ENCODE data around the gene MYH15. TPM values are rescaled to one million over a fixed set of nuclear protein-coding genes. Genes with fewer than 3 reads are reported as not detected.

MYH15 gene
- total RNA-seq, 1 experiment from 2014 or later, result 0.09 TPM

DNA sequence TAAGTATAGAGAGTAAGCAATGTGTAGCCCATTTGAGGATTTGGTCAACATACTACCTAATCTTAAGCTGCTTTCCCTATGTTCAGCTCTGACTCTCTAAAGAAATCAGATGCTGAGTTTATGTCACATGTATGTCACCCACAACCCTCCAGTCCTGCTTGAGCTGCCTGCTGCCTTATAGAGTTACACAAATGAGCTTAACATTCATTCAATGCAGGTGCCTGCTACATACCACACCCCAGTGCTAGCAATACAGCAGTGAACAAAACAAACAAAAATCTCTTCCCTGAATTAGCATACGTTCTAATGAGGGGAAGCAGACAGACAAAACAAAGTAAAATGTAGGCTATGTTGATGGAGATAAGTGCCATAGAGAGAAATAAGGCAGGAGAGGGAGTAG is 121.0 kb downstream of the MYH15 start (continued):
- TF ChIP-seq, protein P1, sequence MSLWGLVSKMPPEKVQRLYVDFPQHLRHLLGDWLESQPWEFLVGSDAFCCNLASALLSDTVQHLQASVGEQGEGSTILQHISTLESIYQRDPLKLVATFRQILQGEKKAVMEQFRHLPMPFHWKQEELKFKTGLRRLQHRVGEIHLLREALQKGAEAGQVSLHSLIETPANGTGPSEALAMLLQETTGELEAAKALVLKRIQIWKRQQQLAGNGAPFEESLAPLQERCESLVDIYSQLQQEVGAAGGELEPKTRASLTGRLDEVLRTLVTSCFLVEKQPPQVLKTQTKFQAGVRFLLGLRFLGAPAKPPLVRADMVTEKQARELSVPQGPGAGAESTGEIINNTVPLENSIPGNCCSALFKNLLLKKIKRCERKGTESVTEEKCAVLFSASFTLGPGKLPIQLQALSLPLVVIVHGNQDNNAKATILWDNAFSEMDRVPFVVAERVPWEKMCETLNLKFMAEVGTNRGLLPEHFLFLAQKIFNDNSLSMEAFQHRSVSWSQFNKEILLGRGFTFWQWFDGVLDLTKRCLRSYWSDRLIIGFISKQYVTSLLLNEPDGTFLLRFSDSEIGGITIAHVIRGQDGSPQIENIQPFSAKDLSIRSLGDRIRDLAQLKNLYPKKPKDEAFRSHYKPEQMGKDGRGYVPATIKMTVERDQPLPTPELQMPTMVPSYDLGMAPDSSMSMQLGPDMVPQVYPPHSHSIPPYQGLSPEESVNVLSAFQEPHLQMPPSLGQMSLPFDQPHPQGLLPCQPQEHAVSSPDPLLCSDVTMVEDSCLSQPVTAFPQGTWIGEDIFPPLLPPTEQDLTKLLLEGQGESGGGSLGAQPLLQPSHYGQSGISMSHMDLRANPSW (CRISPR knock-in tag; conservative IDR thresholded peaks at IDR 0.05; ENCODE audit: low read depth), result no peak
- TF ChIP-seq ZNF416 (CRISPR knock-in tag; IDR thresholded peaks at IDR 0.05), result no peak
- no peak for TF ChIP-seq ZNF317 (CRISPR knock-in tag; IDR thresholded peaks at IDR 0.05; ENCODE audit: borderline replicate concordance, low read depth)
- TF ChIP-seq, protein P2, sequence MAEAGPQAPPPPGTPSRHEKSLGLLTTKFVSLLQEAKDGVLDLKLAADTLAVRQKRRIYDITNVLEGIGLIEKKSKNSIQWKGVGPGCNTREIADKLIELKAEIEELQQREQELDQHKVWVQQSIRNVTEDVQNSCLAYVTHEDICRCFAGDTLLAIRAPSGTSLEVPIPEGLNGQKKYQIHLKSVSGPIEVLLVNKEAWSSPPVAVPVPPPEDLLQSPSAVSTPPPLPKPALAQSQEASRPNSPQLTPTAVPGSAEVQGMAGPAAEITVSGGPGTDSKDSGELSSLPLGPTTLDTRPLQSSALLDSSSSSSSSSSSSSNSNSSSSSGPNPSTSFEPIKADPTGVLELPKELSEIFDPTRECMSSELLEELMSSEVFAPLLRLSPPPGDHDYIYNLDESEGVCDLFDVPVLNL (CRISPR knock-in tag; IDR thresholded peaks at IDR 0.05; ENCODE audit: borderline replicate concordance, low read depth), result no peak
- TF ChIP-seq ZNF232 (CRISPR knock-in tag; IDR thresholded peaks at IDR 0.05), result no peak
- no peak for TF ChIP-seq ETV6 (CRISPR knock-in tag; IDR thresholded peaks at IDR 0.05)
- TF ChIP-seq, protein P3, sequence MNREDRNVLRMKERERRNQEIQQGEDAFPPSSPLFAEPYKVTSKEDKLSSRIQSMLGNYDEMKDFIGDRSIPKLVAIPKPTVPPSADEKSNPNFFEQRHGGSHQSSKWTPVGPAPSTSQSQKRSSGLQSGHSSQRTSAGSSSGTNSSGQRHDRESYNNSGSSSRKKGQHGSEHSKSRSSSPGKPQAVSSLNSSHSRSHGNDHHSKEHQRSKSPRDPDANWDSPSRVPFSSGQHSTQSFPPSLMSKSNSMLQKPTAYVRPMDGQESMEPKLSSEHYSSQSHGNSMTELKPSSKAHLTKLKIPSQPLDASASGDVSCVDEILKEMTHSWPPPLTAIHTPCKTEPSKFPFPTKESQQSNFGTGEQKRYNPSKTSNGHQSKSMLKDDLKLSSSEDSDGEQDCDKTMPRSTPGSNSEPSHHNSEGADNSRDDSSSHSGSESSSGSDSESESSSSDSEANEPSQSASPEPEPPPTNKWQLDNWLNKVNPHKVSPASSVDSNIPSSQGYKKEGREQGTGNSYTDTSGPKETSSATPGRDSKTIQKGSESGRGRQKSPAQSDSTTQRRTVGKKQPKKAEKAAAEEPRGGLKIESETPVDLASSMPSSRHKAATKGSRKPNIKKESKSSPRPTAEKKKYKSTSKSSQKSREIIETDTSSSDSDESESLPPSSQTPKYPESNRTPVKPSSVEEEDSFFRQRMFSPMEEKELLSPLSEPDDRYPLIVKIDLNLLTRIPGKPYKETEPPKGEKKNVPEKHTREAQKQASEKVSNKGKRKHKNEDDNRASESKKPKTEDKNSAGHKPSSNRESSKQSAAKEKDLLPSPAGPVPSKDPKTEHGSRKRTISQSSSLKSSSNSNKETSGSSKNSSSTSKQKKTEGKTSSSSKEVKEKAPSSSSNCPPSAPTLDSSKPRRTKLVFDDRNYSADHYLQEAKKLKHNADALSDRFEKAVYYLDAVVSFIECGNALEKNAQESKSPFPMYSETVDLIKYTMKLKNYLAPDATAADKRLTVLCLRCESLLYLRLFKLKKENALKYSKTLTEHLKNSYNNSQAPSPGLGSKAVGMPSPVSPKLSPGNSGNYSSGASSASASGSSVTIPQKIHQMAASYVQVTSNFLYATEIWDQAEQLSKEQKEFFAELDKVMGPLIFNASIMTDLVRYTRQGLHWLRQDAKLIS (CRISPR knock-in tag; IDR thresholded peaks at IDR 0.05; ENCODE audit: borderline replicate concordance), result no peak

DNA sequence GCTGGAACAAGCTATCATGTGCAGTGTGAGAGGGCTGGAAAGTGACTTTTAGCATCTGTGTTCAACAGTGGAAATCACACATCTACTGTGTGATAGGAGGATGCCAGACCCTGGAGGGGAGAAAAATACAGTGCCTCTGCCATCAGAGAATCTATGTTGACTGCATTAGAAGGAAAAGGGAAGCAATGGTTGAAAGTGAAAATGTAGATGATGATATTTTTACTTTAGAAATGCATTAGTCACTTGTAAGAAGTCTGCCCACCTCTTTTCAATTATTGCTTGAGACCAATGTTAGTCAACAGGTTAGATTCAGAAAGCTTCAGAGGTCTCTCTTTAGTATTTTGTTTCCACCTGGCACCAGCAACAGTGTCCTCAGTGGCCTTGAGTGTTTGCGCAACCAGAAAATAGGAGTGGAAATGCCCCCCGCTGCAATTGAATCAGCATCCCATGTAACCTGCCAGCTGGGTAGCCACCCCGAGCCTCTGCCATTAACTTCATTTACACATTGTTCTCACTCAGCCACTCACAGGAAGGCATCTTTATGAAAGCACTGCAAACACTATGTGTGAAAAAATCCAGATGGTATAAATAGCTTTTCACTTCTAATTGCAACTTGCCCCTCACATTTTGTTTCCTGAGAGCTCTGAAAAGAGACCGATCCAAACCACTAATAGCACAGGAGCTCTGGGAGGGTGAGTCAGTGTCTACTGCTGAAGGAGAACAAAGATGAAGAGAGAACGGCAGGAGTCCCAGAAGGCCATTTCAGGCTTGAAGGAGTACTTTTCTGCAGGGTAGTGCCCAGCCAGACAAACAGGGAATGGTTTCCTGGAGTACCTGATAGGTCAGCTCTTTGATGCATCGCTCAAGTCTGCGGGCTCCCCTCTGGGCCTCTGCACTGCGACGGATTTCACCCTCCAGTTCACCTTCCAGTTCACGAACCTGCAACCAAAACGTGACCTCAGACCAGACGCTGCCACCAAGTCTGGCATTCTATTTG is 122.0 kb downstream of the MYH15 start:
- Mint-ChIP-seq H3K36me3 (no peaks in the 10 kb centered on the region), H3K4me1 (peaks cover 23% of the 10 kb centered on the region), H3K27ac (no peak overlapping the region; the same call in 1 of the 2 replicates), H3K4me3 (no peak overlapping the region), H3K9me3 (no peaks in the 10 kb centered on the region), H3K27me3 (ENCODE audit: low read depth) (no peaks in the 10 kb centered on the region)
- TF ChIP-seq SP1 (CRISPR knock-in tag; conservative IDR thresholded peaks at IDR 0.05), result no peak
- no peak for TF ChIP-seq ZNF232 (CRISPR knock-in tag; IDR thresholded peaks at IDR 0.05)
- no peak for TF ChIP-seq TEAD4 (CRISPR knock-in tag; IDR thresholded peaks at IDR 0.05)
- no peak for TF ChIP-seq ZNF423 (CRISPR knock-in tag; IDR thresholded peaks at IDR 0.05)
- no peak for TF ChIP-seq TCF7 (CRISPR knock-in tag; IDR thresholded peaks at IDR 0.05; ENCODE audit: low read depth)
- TF ChIP-seq, protein P2 (CRISPR knock-in tag; IDR thresholded peaks at IDR 0.05; ENCODE audit: borderline replicate concordance, low read depth), result no peak
- no peak for TF ChIP-seq CREB1 (CRISPR knock-in tag; IDR thresholded peaks at IDR 0.05)
- TF ChIP-seq, protein P4, sequence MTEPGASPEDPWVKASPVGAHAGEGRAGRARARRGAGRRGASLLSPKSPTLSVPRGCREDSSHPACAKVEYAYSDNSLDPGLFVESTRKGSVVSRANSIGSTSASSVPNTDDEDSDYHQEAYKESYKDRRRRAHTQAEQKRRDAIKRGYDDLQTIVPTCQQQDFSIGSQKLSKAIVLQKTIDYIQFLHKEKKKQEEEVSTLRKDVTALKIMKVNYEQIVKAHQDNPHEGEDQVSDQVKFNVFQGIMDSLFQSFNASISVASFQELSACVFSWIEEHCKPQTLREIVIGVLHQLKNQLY (CRISPR knock-in tag; IDR thresholded peaks at IDR 0.05), result no peak
- no peak for TF ChIP-seq NFYB (CRISPR knock-in tag; conservative IDR thresholded peaks at IDR 0.05; ENCODE audit: low read depth)
- TF ChIP-seq ZNF416 (CRISPR knock-in tag; IDR thresholded peaks at IDR 0.05), result no peak
- TF ChIP-seq, protein P5, sequence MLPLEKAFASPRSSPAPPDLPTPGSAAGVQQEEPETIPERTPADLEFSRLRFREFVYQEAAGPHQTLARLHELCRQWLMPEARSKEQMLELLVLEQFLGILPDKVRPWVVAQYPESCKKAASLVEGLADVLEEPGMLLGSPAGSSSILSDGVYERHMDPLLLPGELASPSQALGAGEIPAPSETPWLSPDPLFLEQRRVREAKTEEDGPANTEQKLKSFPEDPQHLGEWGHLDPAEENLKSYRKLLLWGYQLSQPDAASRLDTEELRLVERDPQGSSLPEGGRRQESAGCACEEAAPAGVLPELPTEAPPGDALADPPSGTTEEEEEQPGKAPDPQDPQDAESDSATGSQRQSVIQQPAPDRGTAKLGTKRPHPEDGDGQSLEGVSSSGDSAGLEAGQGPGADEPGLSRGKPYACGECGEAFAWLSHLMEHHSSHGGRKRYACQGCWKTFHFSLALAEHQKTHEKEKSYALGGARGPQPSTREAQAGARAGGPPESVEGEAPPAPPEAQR (CRISPR knock-in tag; IDR thresholded peaks at IDR 0.05), result no peak
- TF ChIP-seq, protein P6, sequence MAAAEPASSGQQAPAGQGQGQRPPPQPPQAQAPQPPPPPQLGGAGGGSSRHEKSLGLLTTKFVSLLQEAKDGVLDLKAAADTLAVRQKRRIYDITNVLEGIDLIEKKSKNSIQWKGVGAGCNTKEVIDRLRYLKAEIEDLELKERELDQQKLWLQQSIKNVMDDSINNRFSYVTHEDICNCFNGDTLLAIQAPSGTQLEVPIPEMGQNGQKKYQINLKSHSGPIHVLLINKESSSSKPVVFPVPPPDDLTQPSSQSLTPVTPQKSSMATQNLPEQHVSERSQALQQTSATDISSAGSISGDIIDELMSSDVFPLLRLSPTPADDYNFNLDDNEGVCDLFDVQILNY (CRISPR knock-in tag; IDR thresholded peaks at IDR 0.05), result no peak
- no peak for TF ChIP-seq ZBTB21 (CRISPR knock-in tag; IDR thresholded peaks at IDR 0.05; ENCODE audit: borderline replicate concordance)
- no peak for TF ChIP-seq FOXJ3 (CRISPR knock-in tag; IDR thresholded peaks at IDR 0.05; ENCODE audit: borderline replicate concordance)
- TF ChIP-seq, protein P7, sequence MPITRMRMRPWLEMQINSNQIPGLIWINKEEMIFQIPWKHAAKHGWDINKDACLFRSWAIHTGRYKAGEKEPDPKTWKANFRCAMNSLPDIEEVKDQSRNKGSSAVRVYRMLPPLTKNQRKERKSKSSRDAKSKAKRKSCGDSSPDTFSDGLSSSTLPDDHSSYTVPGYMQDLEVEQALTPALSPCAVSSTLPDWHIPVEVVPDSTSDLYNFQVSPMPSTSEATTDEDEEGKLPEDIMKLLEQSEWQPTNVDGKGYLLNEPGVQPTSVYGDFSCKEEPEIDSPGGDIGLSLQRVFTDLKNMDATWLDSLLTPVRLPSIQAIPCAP (CRISPR knock-in tag; IDR thresholded peaks at IDR 0.05), result no peak
- CTCF ChIA-PET, result no interaction called here
- no peak for DNase-seq (ENCODE audit: low spot score)
- POLR2A ChIA-PET, result no interaction called here
- 0 out of 2 replicates have a peak, but pooled peaks have one; percentile 28 for ATAC-seq
